Epithelial cell of proximal tubule (primary cell): Measurements from ENCODE around the gene RNF2. TPM values are rescaled to one million over a fixed set of nuclear protein-coding genes. Genes with fewer than 3 reads are reported as not detected.

Experiments
- DNase-seq: peaks from one replicate; pipeline ENCODE4 v3.0.0-alpha.2; 2011; ENCODE audit warnings: low read depth
- H3K4me3 ChIP-seq: 2 replicates; pipeline ENCODE4 v1.5.1; 2011; ENCODE audit warnings: low read depth, mild to moderate bottlenecking, low read length
- total RNA-seq: library from RNA; depleted of rRNA; stranded (reverse); fragments of >200 nt; gene quantifications from 2 replicates; pipeline ENCODE4 v1.2.3, GENCODE V29; 2015
- TF ChIP-seq, protein P1 (sequence below): conservative IDR thresholded peaks from 2 replicates; pipeline ENCODE4 v1.5.1; 2012; ENCODE audit warnings: low read depth, mild to moderate bottlenecking, low read length

Gene RNF2
- total RNA-seq, 1 donor from 2014 or later: 12.3 TPM

- TF ChIP-seq, protein P1, sequence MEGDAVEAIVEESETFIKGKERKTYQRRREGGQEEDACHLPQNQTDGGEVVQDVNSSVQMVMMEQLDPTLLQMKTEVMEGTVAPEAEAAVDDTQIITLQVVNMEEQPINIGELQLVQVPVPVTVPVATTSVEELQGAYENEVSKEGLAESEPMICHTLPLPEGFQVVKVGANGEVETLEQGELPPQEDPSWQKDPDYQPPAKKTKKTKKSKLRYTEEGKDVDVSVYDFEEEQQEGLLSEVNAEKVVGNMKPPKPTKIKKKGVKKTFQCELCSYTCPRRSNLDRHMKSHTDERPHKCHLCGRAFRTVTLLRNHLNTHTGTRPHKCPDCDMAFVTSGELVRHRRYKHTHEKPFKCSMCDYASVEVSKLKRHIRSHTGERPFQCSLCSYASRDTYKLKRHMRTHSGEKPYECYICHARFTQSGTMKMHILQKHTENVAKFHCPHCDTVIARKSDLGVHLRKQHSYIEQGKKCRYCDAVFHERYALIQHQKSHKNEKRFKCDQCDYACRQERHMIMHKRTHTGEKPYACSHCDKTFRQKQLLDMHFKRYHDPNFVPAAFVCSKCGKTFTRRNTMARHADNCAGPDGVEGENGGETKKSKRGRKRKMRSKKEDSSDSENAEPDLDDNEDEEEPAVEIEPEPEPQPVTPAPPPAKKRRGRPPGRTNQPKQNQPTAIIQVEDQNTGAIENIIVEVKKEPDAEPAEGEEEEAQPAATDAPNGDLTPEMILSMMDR: no peak
- H3K4me3 ChIP-seq: no peak overlapping the region
- no peak for DNase-seq
Measured at GRCh38 chr1:185139246-185139645, 93.9 kb downstream of the RNF2 start.

- no peak overlapping the region for H3K4me3 ChIP-seq
- TF ChIP-seq, protein P1: no peak
- DNase-seq: no peak
Measured at GRCh38 chr1:185144233-185144632, 98.9 kb downstream of the RNF2 start.

DNA sequence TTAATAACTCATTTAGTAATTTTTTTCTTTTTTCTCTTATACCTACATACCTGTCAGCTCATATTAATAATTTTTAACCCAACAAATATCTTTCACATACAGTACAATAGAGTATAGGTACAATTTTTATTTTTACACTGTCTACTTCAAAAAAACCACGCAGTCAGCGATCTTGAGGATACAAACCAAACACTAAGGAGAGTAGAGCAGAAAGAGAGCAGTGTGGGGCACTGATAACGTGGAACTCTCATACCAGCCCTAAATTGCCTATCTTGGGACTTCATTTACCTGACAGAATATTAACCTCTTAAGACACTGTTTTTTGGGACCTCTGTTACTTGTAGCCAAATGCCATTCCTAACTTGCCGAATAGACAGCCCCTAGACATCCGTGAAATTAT is 105.9 kb downstream of the RNF2 start:
- no peak for DNase-seq
- no peak overlapping the region for H3K4me3 ChIP-seq
- TF ChIP-seq, protein P1: no peak

Other genes starting within 250 kb of the RNF2 start
- 26.2 and 32.9 TPM in 2 replicates for gene NIBAN1, start 71.0 kb upstream of the RNF2 start, total RNA-seq
- 15.8 and 17.7 TPM in 2 replicates for gene TRMT1L, start 111.4 kb downstream of the RNF2 start, total RNA-seq
- gene SWT1, start 111.6 kb downstream of the RNF2 start, total RNA-seq: 1.3 and 2.4 TPM in 2 replicates